CD14-positive monocyte (primary cell): ENCODE data around the gene TAS2R13. TPM values are rescaled to one million over a fixed set of nuclear protein-coding genes. Genes with fewer than 3 reads are reported as not detected.

Experiments used
- DNase-seq, 3 donors: peaks; one replicate each; pipeline ENCODE4 v3.0.0-alpha.2; 2011 to 2022
- H2AFZ ChIP-seq: 2 replicates; pipeline ENCODE4 v1.6.0; 2012; ENCODE audit warnings: mild to moderate bottlenecking, low read depth, low read length, inconsistent platforms; ENCODE audit not compliant: insufficient read depth, poor library complexity, severe bottlenecking
- H3K27ac ChIP-seq, 2 donors: 1 replicate in 1 of 2; 2 replicates in 1 of 2; pipeline ENCODE4 v1.5.1; 2012 to 2013; ENCODE audit warnings: low read length in 2 of 2, control low read depth in 1 of 2, inconsistent platforms in 1 of 2, low read depth in 1 of 2, mild to moderate bottlenecking in 1 of 2
- H3K27me3 ChIP-seq, 2 donors: one replicate each; pipeline versions ENCODE4 v1.6.0 to v1.6.1; 2011 to 2013; ENCODE audit warnings: low read length in 2 of 2; ENCODE audit not compliant: control insufficient read depth in 2 of 2, insufficient read depth in 2 of 2
- H3K36me3 ChIP-seq, 2 donors: replicated peaks in 1 of 2; 1 replicate in 1 of 2; 2 replicates in 1 of 2; pipeline versions ENCODE4 v1.5.1 to v1.6.1; 2012 to 2013; ENCODE audit warnings: low read length in 2 of 2, control low read depth in 1 of 2, inconsistent platforms in 1 of 2, mild to moderate bottlenecking in 1 of 2; ENCODE audit not compliant: insufficient read depth in 2 of 2, control insufficient read depth in 1 of 2
- H3K4me1 ChIP-seq, 2 donors: 1 replicate in 1 of 2; 2 replicates in 1 of 2; pipeline versions ENCODE4 v1.5.1 to v1.6.1; 2012 to 2013; ENCODE audit warnings: low read length in 2 of 2, control low read depth in 1 of 2, inconsistent platforms in 1 of 2, mild to moderate bottlenecking in 1 of 2, moderate library complexity in 1 of 2; ENCODE audit not compliant: insufficient read depth in 2 of 2, control insufficient read depth in 1 of 2
- H3K4me2 ChIP-seq: replicated peaks from 2 replicates; pipeline ENCODE3; 2012; ENCODE audit warnings: low read length, moderate library complexity, mild to moderate bottlenecking; ENCODE audit not compliant: poor library complexity, severe bottlenecking; ENCODE audit errors: extremely low read depth
- H3K4me3 ChIP-seq, 3 experiments: fragments of 200-600 bp in 1 of 3; sonication (generic) in 1 of 3; replicated peaks in 1 of 3; 1 replicate in 2 of 3; 2 replicates in 1 of 3; pipeline ENCODE4 v1.5.1; 2011 to 2013; ENCODE audit warnings: low read length in 3 of 3, mild to moderate bottlenecking in 3 of 3, control low read depth in 2 of 3, low read depth in 2 of 3, inconsistent platforms in 1 of 3, moderate library complexity in 1 of 3
- H3K79me2 ChIP-seq: 2 replicates; pipeline ENCODE4 v1.6.0; 2012; ENCODE audit warnings: mild to moderate bottlenecking, control low read depth, inconsistent platforms, low read length, moderate library complexity; ENCODE audit not compliant: insufficient read depth
- H3K9ac ChIP-seq: 2 replicates; pipeline ENCODE4 v1.6.0; 2017; ENCODE audit warnings: low read length, mild to moderate bottlenecking; ENCODE audit not compliant: insufficient read depth, poor library complexity, severe bottlenecking
- H3K9me3 ChIP-seq, 2 donors: replicated peaks in 1 of 2; 1 replicate in 1 of 2; 2 replicates in 1 of 2; pipeline versions ENCODE4 v1.5.1 to v1.6.1; 2012 to 2013; ENCODE audit warnings: low read length in 2 of 2, control low read depth in 1 of 2; ENCODE audit not compliant: control insufficient read depth in 1 of 2, insufficient read depth in 1 of 2
- H4K20me1 ChIP-seq: 2 replicates; pipeline ENCODE4 v1.6.0; 2012; ENCODE audit warnings: mild to moderate bottlenecking, low read length, control low read depth, moderate library complexity; ENCODE audit not compliant: insufficient read depth
- H3K27ac Mint-ChIP-seq, 7 donors: one replicate each; pipeline ENCODE4 v1.8.0; 2020; ENCODE audit warnings: mild to moderate bottlenecking in 7 of 7, mixed read lengths in 7 of 7, moderate library complexity in 6 of 7, inconsistent platforms in 2 of 7
- H3K27me3 Mint-ChIP-seq, 3 donors: one replicate each; pipeline ENCODE4 v1.8.0; 2021 to 2022; ENCODE audit warnings: low read depth in 3 of 3, mild to moderate bottlenecking in 3 of 3, mixed read lengths in 3 of 3, moderate library complexity in 3 of 3, inconsistent platforms in 1 of 3
- H3K36me3 Mint-ChIP-seq, 2 donors: one replicate each; pipeline ENCODE4 v1.8.0; 2020; ENCODE audit warnings: mixed read lengths in 2 of 2, inconsistent platforms in 1 of 2, mild to moderate bottlenecking in 1 of 2
- H3K4me1 Mint-ChIP-seq: one replicate; pipeline ENCODE4 v1.8.0; 2020; ENCODE audit warnings: mild to moderate bottlenecking, mixed read lengths
- H3K4me3 Mint-ChIP-seq, 2 donors: one replicate each; pipeline ENCODE4 v1.8.0; 2020; ENCODE audit warnings: mild to moderate bottlenecking in 2 of 2, mixed read lengths in 2 of 2, moderate library complexity in 1 of 2
- H3K9me3 Mint-ChIP-seq, 7 donors: one replicate each; pipeline ENCODE4 v1.8.0; 2020 to 2022; ENCODE audit warnings: mixed read lengths in 7 of 7, mild to moderate bottlenecking in 6 of 7, moderate library complexity in 6 of 7, inconsistent platforms in 2 of 7
- WGBS: methylation state at CpG from one replicate; pipeline ENCODE4 v1.1.5; 2013; ENCODE audit warnings: missing lambda C conversion rate; ENCODE audit not compliant: insufficient coverage; 5-methylcytosine and 5-hydroxymethylcytosine counted together
- intact Hi-C, 2 donors: fragments of 100-400 bp; cut with micrococcal nuclease; formaldehyde crosslinking; loops; one replicate each; pipeline versions ENCODE4 v1.15.0 to v1.15.1; 2023
- polyA plus RNA-seq, 3 donors: library from polyadenylated mRNA; depleted of rRNA in 1 of 3; unstranded in 2 of 3; stranded (reverse) in 1 of 3; fragments of 300-500 nt in 2 of 3; fragments of >200 nt in 1 of 3; fragmentation: Illumina TruSeq in 2 of 3; gene quantifications; 1 replicate in 2 of 3; 2 replicates in 1 of 3; pipeline ENCODE4 v1.2.3, GENCODE V29; 2012 to 2021
- TF ChIP-seq, protein P1 (sequence below): fragments of 200-600 bp; IDR thresholded peaks from one replicate; pipeline ENCODE4 v1.8.0; 2022; ENCODE audit warnings: antibody characterized with exemption, mild to moderate bottlenecking

The TAS2R13 gene
- polyA plus RNA-seq, 3 donors, result not detected

DNA sequence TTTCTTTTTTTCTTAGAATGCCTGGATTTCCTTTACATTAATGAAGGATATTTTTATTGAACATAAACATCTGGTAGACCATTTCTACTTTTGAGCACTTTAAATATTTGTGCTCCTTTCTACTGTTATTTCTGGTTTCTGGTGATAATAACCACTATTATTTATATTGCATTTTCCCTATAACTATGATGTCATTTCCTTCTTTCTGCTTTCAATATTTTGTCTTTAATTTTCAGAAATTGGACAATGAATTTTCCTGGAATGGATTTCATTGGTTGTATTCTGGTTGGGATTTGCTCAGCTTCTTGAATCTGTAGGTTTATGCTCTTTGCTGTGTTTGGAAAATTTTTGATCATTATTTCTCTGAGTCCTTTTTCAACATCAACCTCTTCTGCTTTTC, 20.1 kb downstream of the TAS2R13 start:
- Histone ChIP-seq H3K79me2 (no peaks in the 10 kb centered on the region), H3K27ac (no peak overlapping the region), H3K27me3 (no peaks in the 10 kb centered on the region), H3K9ac (no peak overlapping the region), H3K4me2 (no peak overlapping the region), H2AFZ (no peak overlapping the region), H4K20me1 (no peaks in the 10 kb centered on the region), H3K4me1 (no peaks in the 10 kb centered on the region), H3K4me3 (no peak overlapping the region), H3K9me3 (no peaks in the 10 kb centered on the region), H3K36me3 (no peaks in the 10 kb centered on the region)
- no peaks in the 10 kb centered on the region for H3K36me3 Mint-ChIP-seq
- no peaks in the 10 kb centered on the region for H3K27me3 Mint-ChIP-seq
- H3K4me3 Mint-ChIP-seq, result no peak overlapping the region
- no peak overlapping the region for H3K27ac Mint-ChIP-seq
- no peak for DNase-seq
- intact Hi-C loops, result no loop called here
- peaks cover 0 to 2% (median 0%) of the 10 kb centered on the region in 7 donors for H3K9me3 Mint-ChIP-seq
- H3K4me1 Mint-ChIP-seq, result no peaks in the 10 kb centered on the region
- TF ChIP-seq, protein P1, sequence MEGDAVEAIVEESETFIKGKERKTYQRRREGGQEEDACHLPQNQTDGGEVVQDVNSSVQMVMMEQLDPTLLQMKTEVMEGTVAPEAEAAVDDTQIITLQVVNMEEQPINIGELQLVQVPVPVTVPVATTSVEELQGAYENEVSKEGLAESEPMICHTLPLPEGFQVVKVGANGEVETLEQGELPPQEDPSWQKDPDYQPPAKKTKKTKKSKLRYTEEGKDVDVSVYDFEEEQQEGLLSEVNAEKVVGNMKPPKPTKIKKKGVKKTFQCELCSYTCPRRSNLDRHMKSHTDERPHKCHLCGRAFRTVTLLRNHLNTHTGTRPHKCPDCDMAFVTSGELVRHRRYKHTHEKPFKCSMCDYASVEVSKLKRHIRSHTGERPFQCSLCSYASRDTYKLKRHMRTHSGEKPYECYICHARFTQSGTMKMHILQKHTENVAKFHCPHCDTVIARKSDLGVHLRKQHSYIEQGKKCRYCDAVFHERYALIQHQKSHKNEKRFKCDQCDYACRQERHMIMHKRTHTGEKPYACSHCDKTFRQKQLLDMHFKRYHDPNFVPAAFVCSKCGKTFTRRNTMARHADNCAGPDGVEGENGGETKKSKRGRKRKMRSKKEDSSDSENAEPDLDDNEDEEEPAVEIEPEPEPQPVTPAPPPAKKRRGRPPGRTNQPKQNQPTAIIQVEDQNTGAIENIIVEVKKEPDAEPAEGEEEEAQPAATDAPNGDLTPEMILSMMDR, result no peak

GRCh38 chr12:10884086-10884725, 25.2 kb downstream of the TAS2R13 start, which contains the start of gene PRH1:
Gene PRH1, minus strand, starts transcription at chr12:10884255. Its CDS starts 38 bp downstream, at chr12:10884217.
- Histone ChIP-seq H3K27me3 (no peaks in the 10 kb centered on the region), H3K9ac (no peak within 1 kb of the TSS), H3K4me1 (no peaks in the 10 kb centered on the region), H3K9me3 (no peaks in the 10 kb centered on the region), H2AFZ (no peak within 1 kb of the TSS), H3K4me3 (no peak within 1 kb of the TSS), H3K36me3 (no peaks in the 10 kb centered on the region), H3K4me2 (no peak within 1 kb of the TSS), H3K79me2 (no peaks in the 10 kb centered on the region), H3K27ac (no peak within 1 kb of the TSS), H4K20me1 (no peaks in the 10 kb centered on the region)
- TF ChIP-seq, protein P1, result no peak
- Mint-ChIP-seq H3K4me1 (no peaks in the 10 kb centered on the region), H3K9me3 (peaks cover 0 to 2% (median 0%) of the 10 kb centered on the region in 7 donors), H3K27ac (no peak within 1 kb of the TSS), H3K4me3 (no peak within 1 kb of the TSS), H3K27me3 (no peaks in the 10 kb centered on the region), H3K36me3 (no peaks in the 10 kb centered on the region)
- DNase-seq, result no peak
- 94% methylated on average over 4 of the region's 6 CpGs for WGBS
- intact Hi-C loops, result no loop called here
